ENCODE measurements around the gene ATP2B2. TPM values are rescaled to one million over a fixed set of nuclear protein-coding genes. Genes with fewer than 3 reads are reported as not detected.

The ATP2B2 gene
- total RNA-seq, 1 experiment from 2014 or later: 0.22 TPM

DNA sequence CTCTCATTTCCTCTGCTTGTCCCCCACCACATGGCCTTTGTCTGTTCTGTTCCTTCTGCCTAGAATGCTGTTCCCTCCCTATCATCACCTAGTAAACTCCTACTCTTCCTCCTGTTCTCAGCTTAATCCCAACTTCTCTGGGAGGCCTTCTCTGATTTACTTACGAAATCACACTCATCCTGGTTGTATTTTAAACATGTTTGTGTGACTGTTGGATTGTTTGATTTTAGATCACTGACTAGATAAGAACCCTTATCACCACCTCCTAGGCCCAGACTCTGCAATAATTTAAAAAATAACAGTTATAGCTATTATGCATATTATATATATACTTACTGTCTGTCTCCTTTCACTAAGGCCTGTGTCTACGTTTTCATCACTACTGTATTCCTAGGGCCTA lies 26.1 kb downstream of the ATP2B2 start:
- Histone ChIP-seq H3K9me3 (ENCODE audit: low read length) (no peaks in the 10 kb centered on the region), H3K79me2 (ENCODE audit: low read length) (no peaks in the 10 kb centered on the region), H3K9me2 (replicated peaks; ENCODE audit: insufficient read depth, low read length) (no peaks in the 10 kb centered on the region), H3K4me3 (ENCODE audit: low read length) (no peak overlapping the region), H3K4me2 (ENCODE audit: low read depth, low read length, poor library complexity, severe bottlenecking) (no peak overlapping the region), H3K36me3 (ENCODE audit: insufficient read depth, low read length) (no peaks in the 10 kb centered on the region), H3K9ac (ENCODE audit: low read length) (no peak overlapping the region), H4K20me1 (ENCODE audit: insufficient read depth, low read depth, low read length) (no peaks in the 10 kb centered on the region), H3K27me3 (ENCODE audit: low read length) (no peaks in the 10 kb centered on the region), H3K27ac (ENCODE audit: low read length) (no peak overlapping the region), H2AFZ (ENCODE audit: low read length) (no peak overlapping the region), H3K4me1 (ENCODE audit: low read length) (peaks cover 7% of the 10 kb centered on the region)
- DNase-seq: no peak

DNA sequence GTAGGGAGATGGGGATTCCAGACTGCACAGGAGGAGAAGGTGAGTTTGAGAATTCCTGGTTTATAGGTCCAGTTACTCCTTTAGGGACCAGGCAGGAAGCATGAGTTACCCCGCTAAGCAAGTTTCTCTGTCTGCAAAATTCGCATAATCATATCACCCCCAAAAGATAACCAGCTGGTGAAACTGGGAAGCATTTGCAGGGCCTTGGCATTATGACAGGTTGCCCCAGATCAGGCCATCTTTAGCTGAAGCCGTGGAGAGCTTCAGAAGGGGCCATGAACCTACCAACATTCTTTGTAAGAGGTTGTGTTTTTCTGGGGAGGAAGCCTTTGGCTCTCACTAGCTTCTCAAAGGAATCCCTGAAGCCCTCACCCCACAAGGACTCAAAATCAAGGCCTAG lies 29.4 kb downstream of the ATP2B2 start:
- Histone ChIP-seq H3K9me2 (replicated peaks; ENCODE audit: insufficient read depth, low read length) (no peaks in the 10 kb centered on the region), H3K27me3 (ENCODE audit: low read length) (no peaks in the 10 kb centered on the region), H3K9ac (ENCODE audit: low read length) (no peak overlapping the region), H3K9me3 (ENCODE audit: low read length) (no peaks in the 10 kb centered on the region), H3K4me2 (ENCODE audit: low read depth, low read length, poor library complexity, severe bottlenecking) (no peak overlapping the region), H2AFZ (ENCODE audit: low read length) (no peak overlapping the region), H3K4me3 (ENCODE audit: low read length) (no peak overlapping the region), H3K79me2 (ENCODE audit: low read length) (no peaks in the 10 kb centered on the region), H3K27ac (ENCODE audit: low read length) (no peak overlapping the region), H3K4me1 (ENCODE audit: low read length) (peaks cover 18% of the 10 kb centered on the region), H4K20me1 (ENCODE audit: insufficient read depth, low read depth, low read length) (no peaks in the 10 kb centered on the region), H3K36me3 (ENCODE audit: insufficient read depth, low read length) (no peaks in the 10 kb centered on the region)
- DNase-seq: no peak

DNA sequence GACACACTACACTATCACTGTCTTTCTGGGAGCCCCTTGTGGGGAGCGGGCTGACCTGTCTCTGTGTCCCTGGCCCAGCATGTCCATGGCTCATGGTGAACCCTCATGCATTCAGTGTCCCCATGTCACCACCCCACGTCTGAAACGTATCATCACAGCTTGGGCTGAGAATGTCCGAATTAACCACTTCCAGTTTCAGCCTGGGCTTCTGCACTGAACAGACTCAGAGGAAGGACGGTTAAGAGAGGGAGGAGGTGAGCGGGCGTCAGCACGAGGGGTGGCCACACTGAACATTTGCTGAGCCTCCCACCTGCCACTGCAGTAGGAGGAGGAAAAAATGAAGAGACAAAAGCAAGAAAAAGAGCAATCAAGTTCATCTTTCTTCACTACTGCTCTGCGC lies 30.5 kb downstream of the ATP2B2 start:
- no peak overlapping the region for H3K9ac ChIP-seq (ENCODE audit: low read length)
- no peaks in the 10 kb centered on the region for H3K79me2 ChIP-seq (ENCODE audit: low read length)
- no peaks in the 10 kb centered on the region for H3K36me3 ChIP-seq (ENCODE audit: insufficient read depth, low read length)
- no peak overlapping the region for H2AFZ ChIP-seq (ENCODE audit: low read length)
- peaks cover 28% of the 10 kb centered on the region for H3K4me1 ChIP-seq (ENCODE audit: low read length)
- no peaks in the 10 kb centered on the region for H4K20me1 ChIP-seq (ENCODE audit: insufficient read depth, low read depth, low read length)
- no peaks in the 10 kb centered on the region for H3K27me3 ChIP-seq (ENCODE audit: low read length)
- DNase-seq: no peak
- no peak overlapping the region for H3K27ac ChIP-seq (ENCODE audit: low read length)
- H3K4me3 ChIP-seq (ENCODE audit: low read length): no peak overlapping the region
- no peaks in the 10 kb centered on the region for H3K9me3 ChIP-seq (ENCODE audit: low read length)
- no peak overlapping the region for H3K4me2 ChIP-seq (ENCODE audit: low read depth, low read length, poor library complexity, severe bottlenecking)
- H3K9me2 ChIP-seq (replicated peaks; ENCODE audit: insufficient read depth, low read length): no peaks in the 10 kb centered on the region

DNA sequence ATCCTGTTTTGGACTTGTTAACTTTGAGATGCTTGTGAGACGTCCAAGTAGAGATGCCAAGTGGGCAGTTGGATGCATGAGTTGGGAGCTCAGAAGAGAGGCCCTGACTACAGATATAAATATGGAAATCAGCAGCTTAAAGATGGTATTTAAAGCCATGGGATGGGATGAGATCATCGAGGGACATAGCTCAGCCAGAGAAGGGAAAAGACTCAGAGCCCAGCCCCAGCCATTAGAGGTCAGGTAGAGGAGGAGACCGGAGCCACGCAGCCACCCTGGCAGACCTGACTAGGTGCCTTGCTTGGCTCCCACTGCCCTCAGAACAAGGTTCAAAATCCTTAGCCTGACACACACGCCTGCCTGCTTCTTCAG lies 31.1 kb downstream of the ATP2B2 start:
- H3K4me3 ChIP-seq (ENCODE audit: low read length): no peak overlapping the region
- no peak overlapping the region for H3K4me2 ChIP-seq (ENCODE audit: low read depth, low read length, poor library complexity, severe bottlenecking)
- H3K27me3 ChIP-seq (ENCODE audit: low read length): no peaks in the 10 kb centered on the region
- H3K4me1 ChIP-seq (ENCODE audit: low read length): peaks cover 34% of the 10 kb centered on the region
- no peaks in the 10 kb centered on the region for H3K79me2 ChIP-seq (ENCODE audit: low read length)
- H3K27ac ChIP-seq (ENCODE audit: low read length): no peak overlapping the region
- no peaks in the 10 kb centered on the region for H3K9me2 ChIP-seq (replicated peaks; ENCODE audit: insufficient read depth, low read length)
- DNase-seq: no peak
- no peaks in the 10 kb centered on the region for H3K9me3 ChIP-seq (ENCODE audit: low read length)
- no peak overlapping the region for H2AFZ ChIP-seq (ENCODE audit: low read length)
- no peaks in the 10 kb centered on the region for H3K36me3 ChIP-seq (ENCODE audit: insufficient read depth, low read length)
- H4K20me1 ChIP-seq (ENCODE audit: insufficient read depth, low read depth, low read length): no peaks in the 10 kb centered on the region
- no peak overlapping the region for H3K9ac ChIP-seq (ENCODE audit: low read length)

DNA sequence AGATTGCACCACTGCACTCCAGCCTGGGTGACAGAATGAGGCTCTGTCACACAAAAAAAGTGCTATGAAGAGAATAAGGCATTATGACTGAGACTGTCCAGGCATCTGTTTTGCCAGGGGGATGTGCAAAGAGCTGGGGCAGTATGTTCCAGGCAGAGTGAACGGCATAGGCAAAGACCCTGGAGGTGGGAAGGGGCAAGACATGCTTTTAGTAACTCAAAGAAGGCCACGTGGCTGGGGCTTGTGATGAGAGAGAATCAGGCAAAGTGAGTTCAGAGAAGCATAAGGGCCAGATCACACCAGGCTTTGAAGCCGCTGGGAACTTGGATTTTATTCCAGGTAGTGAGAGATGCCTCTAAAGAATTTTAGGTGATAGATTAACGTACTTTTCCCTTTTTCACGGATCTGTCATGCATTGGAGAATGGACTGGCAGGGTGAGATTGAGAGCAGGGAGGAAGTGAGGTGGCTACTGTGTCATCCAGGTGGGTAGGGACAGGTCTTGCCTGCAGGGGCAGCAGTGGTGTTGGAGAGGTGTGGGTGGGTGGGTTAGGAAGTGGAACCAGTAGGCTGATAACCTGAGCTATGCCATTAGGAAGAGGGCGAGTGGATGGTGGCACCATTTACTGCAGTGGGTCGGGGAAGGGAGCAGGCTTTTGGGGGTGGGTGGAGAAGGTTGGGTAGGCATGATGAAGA lies 31.7 kb downstream of the ATP2B2 start:
- H3K4me3 ChIP-seq (ENCODE audit: low read length): no peak overlapping the region
- H3K9me3 ChIP-seq (ENCODE audit: low read length): no peaks in the 10 kb centered on the region
- H3K9me2 ChIP-seq (replicated peaks; ENCODE audit: insufficient read depth, low read length): no peaks in the 10 kb centered on the region
- no peaks in the 10 kb centered on the region for H3K27me3 ChIP-seq (ENCODE audit: low read length)
- H3K79me2 ChIP-seq (ENCODE audit: low read length): no peaks in the 10 kb centered on the region
- H3K27ac ChIP-seq (ENCODE audit: low read length): no peak overlapping the region
- no peak for DNase-seq
- no peaks in the 10 kb centered on the region for H3K36me3 ChIP-seq (ENCODE audit: insufficient read depth, low read length)
- peaks cover 39% of the 10 kb centered on the region for H3K4me1 ChIP-seq (ENCODE audit: low read length)
- H3K4me2 ChIP-seq (ENCODE audit: low read depth, low read length, poor library complexity, severe bottlenecking): no peak overlapping the region
- no peaks in the 10 kb centered on the region for H4K20me1 ChIP-seq (ENCODE audit: insufficient read depth, low read depth, low read length)
- H3K9ac ChIP-seq (ENCODE audit: low read length): no peak overlapping the region
- no peak overlapping the region for H2AFZ ChIP-seq (ENCODE audit: low read length)

DNA sequence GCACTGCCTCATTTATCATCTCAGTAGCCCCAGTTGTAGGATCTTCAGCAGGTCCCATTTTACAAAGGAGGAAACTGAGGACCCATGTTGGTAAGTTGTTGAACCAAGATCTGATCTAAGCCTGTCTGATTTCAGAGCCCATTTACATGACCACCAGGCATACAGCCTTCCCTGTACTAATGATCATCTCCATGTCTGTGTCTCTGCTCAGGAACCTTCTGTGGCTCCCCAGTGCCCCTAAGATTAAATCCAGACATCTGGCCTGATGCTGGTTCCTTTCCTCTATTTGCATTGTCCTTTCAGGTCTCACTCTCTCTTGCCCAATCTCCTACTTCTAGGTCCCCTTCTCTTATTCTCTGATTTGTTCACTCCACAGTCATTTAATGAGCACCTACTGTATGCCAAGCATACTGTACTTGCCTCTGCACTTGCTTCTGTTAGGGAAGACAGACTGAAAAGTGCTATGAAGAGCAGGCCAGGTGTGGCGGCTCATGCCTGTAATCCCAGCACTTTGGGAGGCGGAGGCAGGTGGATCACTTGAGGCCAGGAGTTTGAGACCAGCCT lies 32.4 kb downstream of the ATP2B2 start:
- no peak overlapping the region for H3K27ac ChIP-seq (ENCODE audit: low read length)
- no peak overlapping the region for H3K4me3 ChIP-seq (ENCODE audit: low read length)
- H4K20me1 ChIP-seq (ENCODE audit: insufficient read depth, low read depth, low read length): no peaks in the 10 kb centered on the region
- H3K9ac ChIP-seq (ENCODE audit: low read length): no peak overlapping the region
- H3K79me2 ChIP-seq (ENCODE audit: low read length): no peaks in the 10 kb centered on the region
- H3K4me2 ChIP-seq (ENCODE audit: low read depth, low read length, poor library complexity, severe bottlenecking): no peak overlapping the region
- DNase-seq: no peak
- no peaks in the 10 kb centered on the region for H3K9me2 ChIP-seq (replicated peaks; ENCODE audit: insufficient read depth, low read length)
- H3K27me3 ChIP-seq (ENCODE audit: low read length): no peaks in the 10 kb centered on the region
- H2AFZ ChIP-seq (ENCODE audit: low read length): no peak overlapping the region
- H3K4me1 ChIP-seq (ENCODE audit: low read length): peaks cover 43% of the 10 kb centered on the region
- H3K9me3 ChIP-seq (ENCODE audit: low read length): no peaks in the 10 kb centered on the region
- no peaks in the 10 kb centered on the region for H3K36me3 ChIP-seq (ENCODE audit: insufficient read depth, low read length)

DNA sequence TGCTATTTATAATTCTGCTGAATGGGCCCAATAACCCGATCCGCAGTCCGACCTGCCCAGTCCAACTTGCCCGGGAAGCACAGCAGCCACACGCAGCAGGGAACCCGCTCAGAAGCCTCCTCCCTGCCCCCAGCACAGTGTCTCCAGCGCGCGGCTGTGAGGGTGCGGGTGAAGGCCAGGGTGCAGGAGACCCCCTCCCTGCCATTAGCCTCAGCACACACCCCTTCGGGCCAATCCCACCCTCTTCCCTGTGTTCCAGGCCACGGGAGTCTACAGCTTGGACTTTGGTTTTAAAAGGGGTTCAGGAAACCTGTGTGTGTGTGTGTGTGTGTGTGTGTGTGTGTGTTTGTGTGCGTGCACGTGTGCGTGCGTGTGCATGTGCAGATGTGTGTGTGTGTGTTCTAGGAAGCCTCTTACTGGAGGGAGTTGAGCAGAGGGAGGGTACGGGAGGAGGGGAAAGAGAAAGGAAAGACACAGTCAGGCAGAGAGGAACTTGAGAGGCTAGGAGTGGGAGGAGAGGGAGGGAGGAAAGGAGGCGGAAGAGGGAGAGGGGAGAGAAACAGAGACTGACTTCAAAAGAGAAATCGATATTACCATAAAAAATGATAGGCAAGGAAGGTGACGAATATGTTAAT lies 34.2 kb downstream of the ATP2B2 start:
- Histone ChIP-seq H3K9ac (ENCODE audit: low read length) (no peak overlapping the region), H2AFZ (ENCODE audit: low read length) (no peak overlapping the region), H3K9me2 (replicated peaks; ENCODE audit: insufficient read depth, low read length) (no peaks in the 10 kb centered on the region), H3K36me3 (ENCODE audit: insufficient read depth, low read length) (no peaks in the 10 kb centered on the region), H3K4me2 (ENCODE audit: low read depth, low read length, poor library complexity, severe bottlenecking) (no peak overlapping the region), H3K9me3 (ENCODE audit: low read length) (no peaks in the 10 kb centered on the region), H3K27me3 (ENCODE audit: low read length) (no peaks in the 10 kb centered on the region), H4K20me1 (ENCODE audit: insufficient read depth, low read depth, low read length) (no peaks in the 10 kb centered on the region; the same call in 1 of the 2 replicates), H3K4me3 (ENCODE audit: low read length) (no peak overlapping the region), H3K27ac (ENCODE audit: low read length) (no peak overlapping the region), H3K79me2 (ENCODE audit: low read length) (no peaks in the 10 kb centered on the region), H3K4me1 (ENCODE audit: low read length) (peaks cover 47% of the 10 kb centered on the region)
- no peak for DNase-seq

DNA sequence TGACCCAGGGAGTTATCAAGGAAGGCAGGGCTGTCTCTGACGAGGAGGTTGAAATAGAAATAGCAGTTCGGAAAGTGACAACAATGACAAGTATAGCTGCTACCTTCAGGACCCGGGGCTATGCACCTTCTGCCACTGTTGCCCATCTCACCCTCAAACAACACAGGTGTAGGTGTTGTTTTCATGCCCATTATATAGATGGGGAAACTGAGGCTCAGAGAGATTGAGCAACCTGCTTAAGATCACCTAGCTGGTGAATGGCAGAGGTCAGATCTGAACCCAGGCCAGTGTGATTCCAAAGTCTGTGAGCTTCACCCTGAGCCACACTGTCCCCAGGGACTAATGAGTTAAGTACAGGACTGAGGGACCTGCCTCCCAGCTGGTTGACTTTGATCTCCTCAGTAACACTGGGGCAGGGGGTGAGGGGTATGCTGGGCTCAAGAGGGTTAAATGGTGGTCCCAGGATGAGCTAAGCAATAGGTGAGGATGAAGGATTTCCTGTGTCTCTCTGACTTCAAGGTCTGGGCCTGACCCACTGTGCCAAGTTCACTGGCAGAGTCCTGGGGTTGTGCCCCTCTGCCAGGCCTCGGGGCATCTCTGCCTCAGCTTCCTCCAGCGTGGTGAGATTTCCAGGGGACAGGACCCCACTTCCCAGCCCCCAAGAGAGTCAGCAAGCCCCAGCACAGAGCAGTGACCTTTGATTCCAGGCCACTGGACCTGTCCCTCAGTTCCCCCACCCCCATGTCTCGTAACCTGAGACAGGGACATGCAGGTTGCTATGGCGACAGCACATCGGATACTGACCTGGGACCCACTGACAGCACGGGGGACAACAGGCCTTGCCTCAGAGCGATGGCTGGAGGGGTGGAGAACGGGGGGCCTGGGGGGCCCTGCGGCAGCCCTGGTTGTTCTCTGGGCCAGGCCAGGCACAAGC lies 35.0 kb downstream of the ATP2B2 start:
- Histone ChIP-seq H3K27ac (ENCODE audit: low read length) (no peak overlapping the region), H3K36me3 (ENCODE audit: insufficient read depth, low read length) (no peaks in the 10 kb centered on the region), H3K9me3 (ENCODE audit: low read length) (no peaks in the 10 kb centered on the region), H3K4me1 (ENCODE audit: low read length) (peaks cover 54% of the 10 kb centered on the region), H3K79me2 (ENCODE audit: low read length) (no peaks in the 10 kb centered on the region), H2AFZ (ENCODE audit: low read length) (no peak overlapping the region), H4K20me1 (ENCODE audit: insufficient read depth, low read depth, low read length) (no peaks in the 10 kb centered on the region; the same call in 1 of the 2 replicates), H3K27me3 (ENCODE audit: low read length) (no peaks in the 10 kb centered on the region), H3K4me3 (ENCODE audit: low read length) (peak overlapping the region; percentile 19; the same call in 1 of the 2 replicates), H3K4me2 (ENCODE audit: low read depth, low read length, poor library complexity, severe bottlenecking) (peak overlapping the region; percentile 45), H3K9me2 (replicated peaks; ENCODE audit: insufficient read depth, low read length) (no peaks in the 10 kb centered on the region), H3K9ac (ENCODE audit: low read length) (no peak overlapping the region)
- DNase-seq: no peak

Data from Karpas-422 (cell line).